Esophagus (tissue), 2 donors: Measurements from ENCODE around the gene ARMC5. TPM values are rescaled to one million over a fixed set of nuclear protein-coding genes. Genes with fewer than 3 reads are reported as not detected.

Experiments used
- H3K27ac ChIP-seq, 2 donors: one replicate each; pipeline ENCODE4 v1.5.1; 2013; ENCODE audit warnings: low read depth in 2 of 2, mild to moderate bottlenecking in 2 of 2, inconsistent platforms in 1 of 2, low read length in 1 of 2, moderate library complexity in 1 of 2
- H3K27me3 ChIP-seq, 2 donors: one replicate each; pipeline ENCODE4 v1.6.1; 2013; ENCODE audit warnings: low read length in 2 of 2, control low read depth in 1 of 2, mild to moderate bottlenecking in 1 of 2; ENCODE audit not compliant: insufficient read depth in 2 of 2, control insufficient read depth in 1 of 2
- H3K36me3 ChIP-seq, 2 donors: one replicate each; pipeline ENCODE4 v1.6.1; 2013; ENCODE audit warnings: low read length in 1 of 2; ENCODE audit not compliant: control insufficient read depth in 2 of 2, insufficient read depth in 2 of 2
- H3K4me1 ChIP-seq, 2 donors: one replicate each; pipeline ENCODE4 v1.6.1; 2013; ENCODE audit warnings: low read length in 1 of 2; ENCODE audit not compliant: control insufficient read depth in 2 of 2, insufficient read depth in 2 of 2
- H3K4me3 ChIP-seq, 2 donors: one replicate each; pipeline ENCODE4 v1.5.1; 2013; ENCODE audit warnings: low read length in 2 of 2, mild to moderate bottlenecking in 2 of 2, low read depth in 1 of 2, moderate library complexity in 1 of 2
- H3K9me3 ChIP-seq, 2 donors: one replicate each; pipeline ENCODE4 v1.6.1; 2013; ENCODE audit warnings: mild to moderate bottlenecking in 2 of 2, low read depth in 1 of 2, low read length in 1 of 2, moderate library complexity in 1 of 2; ENCODE audit not compliant: control insufficient read depth in 2 of 2, insufficient read depth in 1 of 2
- WGBS, 2 donors: extraction: QIAGEN DNeasy Blood & Tissue Kit; methylation state at CpG; one replicate each; pipeline ENCODE4 v1.1.7; 2013; 5-methylcytosine and 5-hydroxymethylcytosine counted together
- polyA plus RNA-seq, 2 donors: library from polyadenylated mRNA; stranded (reverse); fragments of 200-250 nt; gene quantifications; one replicate each; pipeline ENCODE4 v1.2.3, GENCODE V29; 2013
- donor health status: healthy with polysubstance abuse.
- donor health status: Bipolar disorder and iron deficiency.

Gene ARMC5, protein sequence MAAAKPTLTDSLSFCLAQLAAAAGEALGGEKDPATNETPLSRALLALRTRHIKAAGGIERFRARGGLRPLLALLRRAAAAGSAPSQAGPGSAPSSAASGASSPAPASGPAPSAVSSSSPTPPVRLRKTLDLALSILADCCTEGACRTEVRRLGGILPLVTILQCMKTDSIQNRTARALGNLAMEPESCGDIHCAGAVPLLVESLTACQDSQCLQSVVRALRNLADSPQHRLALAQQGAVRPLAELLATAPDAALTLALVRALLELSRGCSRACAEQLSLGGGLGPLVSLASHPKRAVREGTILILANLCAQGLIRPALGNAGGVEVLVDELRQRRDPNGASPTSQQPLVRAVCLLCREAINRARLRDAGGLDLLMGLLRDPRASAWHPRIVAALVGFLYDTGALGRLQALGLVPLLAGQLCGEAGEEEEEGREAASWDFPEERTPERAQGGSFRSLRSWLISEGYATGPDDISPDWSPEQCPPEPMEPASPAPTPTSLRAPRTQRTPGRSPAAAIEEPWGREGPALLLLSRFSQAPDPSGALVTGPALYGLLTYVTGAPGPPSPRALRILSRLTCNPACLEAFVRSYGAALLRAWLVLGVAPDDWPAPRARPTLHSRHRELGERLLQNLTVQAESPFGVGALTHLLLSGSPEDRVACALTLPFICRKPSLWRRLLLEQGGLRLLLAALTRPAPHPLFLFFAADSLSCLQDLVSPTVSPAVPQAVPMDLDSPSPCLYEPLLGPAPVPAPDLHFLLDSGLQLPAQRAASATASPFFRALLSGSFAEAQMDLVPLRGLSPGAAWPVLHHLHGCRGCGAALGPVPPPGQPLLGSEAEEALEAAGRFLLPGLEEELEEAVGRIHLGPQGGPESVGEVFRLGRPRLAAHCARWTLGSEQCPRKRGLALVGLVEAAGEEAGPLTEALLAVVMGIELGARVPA
- 10 to 100 TPM; 10.3 to 15.1 TPM for polyA plus RNA-seq

GRCh38 chr16:31458844-31459686, at the start of gene ARMC5:
Gene ARMC5, plus strand, starts transcription at chr16:31459501. Its CDS starts 24 bp downstream, at chr16:31459525.
- Histone ChIP-seq H3K4me1 (peaks cover 2 to 19% of the 10 kb centered on the region in 2 donors), H3K27ac (peak within 1 kb of the TSS; percentile 99 to 100), H3K4me3 (peak within 1 kb of the TSS; percentile 77 to 87), H3K36me3 (peaks cover 4 to 11% of the 10 kb centered on the region in 2 donors), H3K9me3 (no peaks in the 10 kb centered on the region), H3K27me3 (no peaks in the 10 kb centered on the region)
- WGBS, 2 donors: 0 to 1% methylated on average over 86 to 91 of the region's 91 CpGs

DNA sequence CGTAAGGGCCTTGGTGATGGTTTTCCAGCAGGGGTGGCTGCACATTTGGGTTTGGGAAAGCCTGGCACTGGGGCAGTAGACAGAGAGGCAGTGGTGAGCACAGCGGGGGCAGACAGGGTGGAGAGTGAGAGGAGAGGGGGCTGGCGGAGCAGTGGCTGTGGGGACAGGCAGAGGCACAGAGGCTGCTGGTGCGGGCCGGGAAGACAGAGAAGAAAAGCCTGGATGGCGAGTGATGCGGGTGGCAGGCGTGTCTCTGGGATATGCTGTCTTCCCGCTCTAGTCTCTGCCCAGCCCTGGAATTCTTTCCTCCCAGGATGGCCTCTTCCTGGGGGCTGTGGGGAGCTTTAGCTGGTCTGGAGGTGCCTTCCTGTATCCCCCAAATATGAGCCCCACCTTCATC, 49.2 kb upstream of the ARMC5 start:
- no peak overlapping the region for H3K27ac ChIP-seq
- H3K4me1 ChIP-seq: no peaks in the 10 kb centered on the region
- H3K27me3 ChIP-seq: no peaks in the 10 kb centered on the region
- H3K9me3 ChIP-seq: no peaks in the 10 kb centered on the region
- H3K4me3 ChIP-seq: no peak overlapping the region
- H3K36me3 ChIP-seq: no peaks in the 10 kb centered on the region
- WGBS, 2 donors: 81 to 85% methylated on average over 8 to 9 of the region's 9 CpGs

DNA sequence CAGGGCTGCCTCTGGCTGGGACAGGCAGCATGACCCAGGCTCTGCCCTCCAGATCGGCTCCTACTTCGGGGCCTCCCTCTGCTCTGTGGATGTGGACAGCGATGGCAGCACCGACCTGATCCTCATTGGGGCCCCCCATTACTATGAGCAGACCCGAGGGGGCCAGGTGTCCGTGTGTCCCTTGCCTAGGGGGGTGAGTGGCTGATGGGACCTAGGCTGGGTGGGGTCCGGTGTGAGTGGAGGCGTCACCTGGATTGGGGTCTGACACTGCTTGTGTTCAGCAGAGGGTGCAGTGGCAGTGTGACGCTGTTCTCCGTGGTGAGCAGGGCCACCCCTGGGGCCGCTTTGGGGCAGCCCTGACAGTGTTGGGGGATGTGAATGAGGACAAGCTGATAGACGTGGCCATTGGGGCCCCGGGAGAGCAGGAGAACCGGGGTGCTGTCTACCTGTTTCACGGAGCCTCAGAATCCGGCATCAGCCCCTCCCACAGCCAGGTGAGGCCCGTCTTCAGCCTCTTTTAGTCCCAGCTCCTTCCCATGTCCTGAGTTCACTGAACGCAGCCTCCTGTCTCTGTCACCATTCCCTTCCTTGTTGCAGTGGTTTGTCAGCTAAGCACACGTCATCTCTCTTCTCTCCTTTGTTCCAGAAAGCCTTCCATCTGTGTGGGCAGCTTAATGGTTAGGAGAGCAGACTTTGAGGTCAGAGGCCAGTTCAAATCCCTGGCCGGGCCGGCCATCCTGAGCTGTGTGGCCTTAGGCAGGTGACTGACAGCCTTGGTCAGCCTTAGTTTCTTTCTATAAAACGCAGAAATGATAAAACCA, 48.1 kb upstream of the ARMC5 start:
- 79 to 80% methylated on average over 21 to 22 of the region's 22 CpGs for WGBS, 2 donors
- H3K4me1 ChIP-seq: no peaks in the 10 kb centered on the region
- no peak overlapping the region for H3K27ac ChIP-seq
- H3K36me3 ChIP-seq: no peaks in the 10 kb centered on the region
- H3K27me3 ChIP-seq: no peaks in the 10 kb centered on the region
- no peak overlapping the region for H3K4me3 ChIP-seq
- H3K9me3 ChIP-seq: no peaks in the 10 kb centered on the region

DNA sequence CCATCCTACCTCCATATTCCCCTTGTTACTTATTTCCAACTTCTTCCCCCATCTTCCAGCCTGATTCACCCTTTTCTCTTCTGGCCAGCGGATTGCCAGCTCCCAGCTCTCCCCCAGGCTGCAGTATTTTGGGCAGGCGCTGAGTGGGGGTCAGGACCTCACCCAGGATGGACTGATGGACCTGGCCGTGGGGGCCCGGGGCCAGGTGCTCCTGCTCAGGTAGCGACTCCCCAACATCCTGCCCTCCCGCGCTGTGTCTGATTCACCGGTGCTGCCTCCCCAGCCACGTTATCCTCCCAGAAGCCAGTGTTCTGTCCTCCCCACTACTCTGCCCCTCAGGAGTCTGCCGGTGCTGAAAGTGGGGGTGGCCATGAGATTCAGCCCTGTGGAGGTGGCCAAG, 46.6 kb upstream of the ARMC5 start:
- H3K27me3 ChIP-seq: no peaks in the 10 kb centered on the region
- no peaks in the 10 kb centered on the region for H3K4me1 ChIP-seq
- H3K4me3 ChIP-seq: no peak overlapping the region
- H3K36me3 ChIP-seq: no peaks in the 10 kb centered on the region
- H3K27ac ChIP-seq: no peak overlapping the region
- no peaks in the 10 kb centered on the region for H3K9me3 ChIP-seq
- 89% methylated on average over 10 of the region's 10 CpGs for WGBS, 2 donors

DNA sequence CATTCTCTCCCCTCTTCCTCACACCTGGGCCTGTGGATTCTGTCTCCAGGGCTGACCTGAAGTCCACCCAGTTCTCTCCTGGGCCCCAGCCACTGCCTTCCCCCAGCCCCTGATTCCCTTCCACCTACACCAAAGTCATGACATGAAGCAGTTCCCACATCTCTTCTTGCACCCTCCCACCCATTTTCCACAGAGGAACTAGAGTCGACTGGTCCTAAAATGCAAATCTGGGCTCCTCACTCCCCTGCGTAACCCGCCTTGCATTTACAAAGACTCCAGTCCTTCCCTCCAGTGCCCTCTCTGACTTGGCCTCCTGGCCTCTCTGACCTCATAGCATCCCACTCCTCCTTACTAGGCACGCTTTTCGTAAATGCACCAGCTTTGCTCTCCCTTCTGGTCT, 45.9 kb upstream of the ARMC5 start:
- Histone ChIP-seq H3K27me3 (no peaks in the 10 kb centered on the region), H3K4me3 (no peak overlapping the region), H3K4me1 (no peaks in the 10 kb centered on the region), H3K36me3 (no peaks in the 10 kb centered on the region), H3K9me3 (no peaks in the 10 kb centered on the region), H3K27ac (no peak overlapping the region)
- WGBS, 2 donors: 88 to 90% methylated on average over 5 of the region's 5 CpGs

DNA sequence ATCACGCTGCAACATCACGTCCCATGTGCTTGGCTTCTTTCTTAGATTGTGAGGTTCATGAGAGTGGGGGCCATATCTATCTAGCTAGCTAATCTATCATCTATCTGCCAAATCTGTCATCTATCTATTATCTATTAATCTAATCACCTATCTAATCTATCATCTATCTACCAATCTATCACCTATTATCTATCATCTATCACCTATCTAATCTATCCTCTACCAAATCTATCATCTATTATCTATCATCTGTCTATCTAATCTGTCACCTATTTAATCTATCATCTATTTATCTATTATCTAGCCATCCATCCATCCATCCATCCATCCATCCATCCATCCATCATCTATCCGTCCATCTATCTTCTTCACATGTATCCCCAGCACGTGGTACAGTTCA, 45.4 kb upstream of the ARMC5 start:
- H3K4me1 ChIP-seq: no peaks in the 10 kb centered on the region
- no peak overlapping the region for H3K27ac ChIP-seq
- H3K36me3 ChIP-seq: no peaks in the 10 kb centered on the region
- no peaks in the 10 kb centered on the region for H3K27me3 ChIP-seq
- H3K4me3 ChIP-seq: no peak overlapping the region
- WGBS, 2 donors: 84 to 85% methylated on average over 4 of the region's 4 CpGs
- no peaks in the 10 kb centered on the region for H3K9me3 ChIP-seq

DNA sequence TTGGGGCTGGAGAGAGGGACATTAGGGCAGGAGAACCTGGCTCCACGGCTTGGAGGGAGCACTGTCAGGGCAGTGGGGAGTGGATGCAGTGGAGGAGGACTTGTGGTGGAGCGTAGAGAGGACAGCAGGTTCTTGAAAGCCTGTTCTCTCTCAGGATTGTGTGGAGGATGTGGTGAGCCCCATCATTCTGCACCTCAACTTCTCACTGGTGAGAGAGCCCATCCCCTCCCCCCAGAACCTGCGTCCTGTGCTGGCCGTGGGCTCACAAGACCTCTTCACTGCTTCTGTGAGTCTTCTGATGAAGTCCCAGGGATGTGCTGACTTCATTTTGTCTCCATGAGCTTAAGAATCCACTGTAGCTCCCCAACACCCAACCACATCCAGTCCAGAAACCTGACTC, 44.6 kb upstream of the ARMC5 start:
- Histone ChIP-seq H3K9me3 (no peaks in the 10 kb centered on the region), H3K4me3 (no peak overlapping the region), H3K4me1 (no peaks in the 10 kb centered on the region), H3K36me3 (no peaks in the 10 kb centered on the region), H3K27me3 (no peaks in the 10 kb centered on the region), H3K27ac (no peak overlapping the region)
- WGBS, 2 donors: 75 to 85% methylated on average over 4 of the region's 4 CpGs

DNA sequence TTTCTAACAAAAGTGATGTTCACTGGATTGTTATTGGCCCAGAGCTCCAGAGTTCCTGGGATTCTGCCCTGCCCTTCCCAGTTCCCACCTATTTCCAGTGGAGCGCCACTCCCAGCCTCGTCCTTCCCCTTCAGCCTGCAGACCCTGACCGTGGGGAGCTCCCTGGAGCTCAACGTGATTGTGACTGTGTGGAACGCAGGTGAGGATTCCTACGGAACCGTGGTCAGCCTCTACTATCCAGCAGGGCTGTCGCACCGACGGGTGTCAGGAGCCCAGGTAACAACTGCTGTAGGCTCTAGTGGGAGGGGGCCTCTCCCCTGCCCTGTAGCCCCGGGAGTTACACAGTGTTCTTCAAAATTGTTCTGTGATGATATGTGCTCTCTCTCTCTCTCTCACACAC, 42.9 kb upstream of the ARMC5 start:
- 76 to 79% methylated on average over 11 of the region's 11 CpGs for WGBS, 2 donors
- Histone ChIP-seq H3K27me3 (no peaks in the 10 kb centered on the region), H3K36me3 (no peaks in the 10 kb centered on the region), H3K27ac (no peak overlapping the region), H3K9me3 (no peaks in the 10 kb centered on the region), H3K4me1 (no peaks in the 10 kb centered on the region), H3K4me3 (no peak overlapping the region)
